Measurements from ENCODE around the gene SMAD6.

SMAD6 gene

GRCh38 chr15:66700412-66700801, 1.6 kb upstream of the SMAD6 start:
- no peak for TF ChIP-seq CTCF (IDR thresholded peaks at IDR 0.05)

GRCh38 chr15:66700802-66701421, 1.1 kb upstream of the SMAD6 start:
- TF ChIP-seq CTCF (IDR thresholded peaks at IDR 0.05) = no peak

- TF ChIP-seq CTCF (IDR thresholded peaks at IDR 0.05) = no peak
Observed at GRCh38 chr15:66701422-66702034, 508 bp upstream of the SMAD6 start.

- no peak for TF ChIP-seq CTCF (IDR thresholded peaks at IDR 0.05)
Observed at GRCh38 chr15:66702787-66703539, 927 bp downstream of the SMAD6 start.

- TF ChIP-seq CTCF (IDR thresholded peaks at IDR 0.05) = no peak
Observed at GRCh38 chr15:66703540-66703941, 1.5 kb downstream of the SMAD6 start.

- no peak for TF ChIP-seq CTCF (IDR thresholded peaks at IDR 0.05)
Observed at GRCh38 chr15:66704019-66704802, 2.2 kb downstream of the SMAD6 start.

- no peak for TF ChIP-seq CTCF (IDR thresholded peaks at IDR 0.05)
Observed at GRCh38 chr15:66704803-66705153, 2.7 kb downstream of the SMAD6 start.

Data from LNCAP (cell line).